LNCaP clone FGC (cell line): Measurements from ENCODE around the gene MEG3.

Experiments used
- DNase-seq: peaks from one replicate; pipeline ENCODE4 v3.0.0-alpha.2; 2011; ENCODE audit warnings: low read depth
- H3K4me3 ChIP-seq: 2 replicates; pipeline ENCODE4 v1.5.1; 2011; ENCODE audit warnings: mild to moderate bottlenecking, low read depth, low read length, control low read depth
- CTCF ChIP-seq: IDR thresholded peaks from 2 replicates; pipeline ENCODE4 v1.5.1; 2012; ENCODE audit warnings: mild to moderate bottlenecking; ENCODE audit not compliant: control insufficient read depth, insufficient read depth; ENCODE audit errors: extremely low read depth

Gene MEG3

GRCh38 chr14:100788942-100789341, 37.0 kb upstream of the MEG3 start:
- DNase-seq: no peak
- no peak overlapping the region for H3K4me3 ChIP-seq
- TF ChIP-seq CTCF: no peak

DNA sequence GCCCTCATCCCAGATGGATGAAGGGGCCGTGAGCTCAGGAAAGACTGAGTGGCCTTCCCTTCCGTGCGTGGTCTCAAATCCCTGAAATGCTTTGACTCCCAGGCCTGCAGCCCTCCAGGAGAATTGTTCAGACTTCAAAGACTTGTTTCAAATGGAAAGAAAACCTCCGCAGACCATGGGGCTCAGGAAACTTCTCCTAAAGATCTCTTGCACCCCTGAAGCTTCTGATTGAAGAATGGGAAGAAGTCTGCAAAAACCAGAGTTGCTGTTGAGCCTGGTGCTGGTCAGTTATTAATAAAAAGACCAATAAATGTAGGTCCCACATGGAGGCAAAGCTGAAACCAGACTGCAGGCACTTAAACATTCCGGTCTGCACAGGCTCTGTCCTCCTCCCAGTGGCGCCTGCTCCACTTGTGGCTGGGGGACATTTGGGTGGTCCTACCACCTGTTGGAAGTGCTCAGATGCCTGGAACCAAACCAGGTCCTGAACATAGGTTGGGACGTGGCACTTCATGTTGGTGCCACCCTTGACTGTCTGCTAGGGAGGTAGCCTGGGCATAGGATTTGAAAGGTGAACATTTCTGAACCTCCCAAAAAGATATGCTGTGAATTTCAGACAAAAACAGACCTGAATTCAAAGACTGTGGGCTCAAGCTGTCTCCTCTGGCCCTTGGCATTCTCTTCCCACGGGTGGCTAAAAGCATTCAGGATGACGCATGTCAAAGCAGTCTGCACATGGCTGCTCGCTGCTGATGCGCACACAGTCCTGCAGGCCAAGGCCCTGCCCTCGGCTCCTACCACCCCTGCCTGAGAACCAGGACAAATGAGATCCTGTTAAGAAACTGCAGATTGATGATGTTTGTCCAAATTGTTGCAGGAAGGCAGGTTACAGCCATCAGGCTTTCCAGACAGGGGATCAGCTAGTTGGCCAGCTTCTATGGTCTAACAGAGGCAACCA, 36.2 kb upstream of the MEG3 start:
- no peak for DNase-seq
- TF ChIP-seq CTCF: no peak

GRCh38 chr14:100790502-100791347, 35.2 kb upstream of the MEG3 start:
- no peak overlapping the region for H3K4me3 ChIP-seq
- no peak for TF ChIP-seq CTCF
- no peak for DNase-seq

More for the DNA sequence above, 36.2 kb upstream of the MEG3 start:
- H3K4me3 ChIP-seq: no peak overlapping the region

DNA sequence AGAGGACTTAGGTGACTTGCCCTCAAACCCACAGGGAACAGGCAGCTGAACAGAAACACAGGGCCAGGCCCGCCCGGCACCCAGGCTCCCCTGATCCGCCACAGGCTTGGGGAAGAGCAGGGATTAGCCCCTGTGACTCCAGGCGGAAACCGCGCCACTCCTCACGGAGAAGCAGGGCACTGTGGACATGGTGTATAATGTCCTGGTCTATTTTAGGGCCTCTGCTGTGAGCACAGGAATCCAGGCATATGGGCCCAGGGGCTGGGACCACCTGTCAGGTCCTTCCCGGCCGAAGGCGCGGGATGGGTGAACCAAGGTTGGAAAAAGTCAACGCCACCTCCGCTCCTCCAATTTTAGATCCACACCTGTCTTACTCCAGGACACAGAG, 34.6 kb upstream of the MEG3 start:
- DNase-seq: no peak
- no peak overlapping the region for H3K4me3 ChIP-seq
- no peak for TF ChIP-seq CTCF

GRCh38 chr14:100791995-100792394, 33.9 kb upstream of the MEG3 start:
- no peak for DNase-seq
- H3K4me3 ChIP-seq: no peak overlapping the region
- TF ChIP-seq CTCF: no peak

DNA sequence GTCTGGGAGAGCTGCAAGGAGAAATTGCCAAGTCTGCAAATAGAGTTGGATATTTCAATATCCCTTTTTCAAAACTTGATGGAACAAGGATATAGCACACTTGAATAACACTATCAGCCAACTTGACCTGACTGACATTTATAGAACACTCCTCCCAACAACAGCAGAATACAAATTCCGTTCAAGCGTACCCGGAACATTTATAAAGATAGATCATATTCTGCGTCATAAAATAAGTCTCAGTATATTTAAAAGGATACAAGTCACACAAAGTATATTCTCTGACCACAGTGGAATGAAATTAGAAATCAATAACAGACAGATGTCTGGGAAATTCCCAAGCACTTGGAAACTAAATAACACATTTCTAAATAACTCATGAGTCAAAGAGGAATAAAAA, 29.0 kb upstream of the MEG3 start:
- H3K4me3 ChIP-seq: no peak overlapping the region
- no peak for DNase-seq
- TF ChIP-seq CTCF: no peak
